Upper lobe of left lung (tissue), 6 donors: ENCODE results near the gene HTRA3. TPM values are rescaled to one million over a fixed set of nuclear protein-coding genes. Genes with fewer than 3 reads are reported as not detected.

Experiments
- ATAC-seq, 2 donors: fragments of 200-7000 bp; cut with Tn5 transposase; one replicate each; pipeline ENCODE4 v1.9.1; 2022; ENCODE audit warnings: mild to moderate bottlenecking in 2 of 2, moderate library complexity in 2 of 2; ENCODE audit not compliant: low FRiP score in 2 of 2
- DNase-seq, 2 donors: peaks; one replicate each; pipeline ENCODE4 v3.0.0-alpha.2; 2019 to 2020
- H3K27ac ChIP-seq, 4 donors: fragments of 200-600 bp; sonication (generic); one replicate each; pipeline ENCODE4 v1.5.1; 2016 to 2019
- H3K27me3 ChIP-seq, 4 donors: fragments of 200-600 bp; sonication (generic); one replicate each; pipeline ENCODE4 v1.5.1; 2017 to 2019
- H3K36me3 ChIP-seq, 4 donors: fragments of 200-600 bp; sonication (generic); one replicate each; pipeline ENCODE4 v1.5.1; 2016 to 2019
- H3K4me1 ChIP-seq, 4 donors: fragments of 200-600 bp; sonication (generic); one replicate each; pipeline ENCODE4 v1.5.1; 2018 to 2019
- H3K4me3 ChIP-seq, 4 donors: fragments of 200-600 bp; sonication (generic); one replicate each; pipeline ENCODE4 v1.5.1; 2017 to 2019; ENCODE audit warnings: mild to moderate bottlenecking in 2 of 4, moderate library complexity in 1 of 4
- H3K9me3 ChIP-seq, 4 donors: fragments of 200-600 bp; sonication (generic); one replicate each; pipeline ENCODE4 v1.5.1; 2018 to 2019
- CTCF ChIP-seq, 6 experiments: fragments of 450-650 bp in 4 of 6; fragments of 200-600 bp in 2 of 6; sonication (generic) in 2 of 6; IDR thresholded peaks; one replicate each; pipeline ENCODE4 v1.5.1; 2016 to 2019; ENCODE audit warnings: antibody characterized with exemption in 6 of 6
- EP300 ChIP-seq, 4 donors: sonication (generic); formaldehyde crosslinking; IDR thresholded peaks; one replicate each; pipeline ENCODE4 v1.5.1; 2017; ENCODE audit warnings: antibody characterized with exemption in 4 of 4, control low read depth in 2 of 4
- POLR2A ChIP-seq, 4 donors: fragments of 450-650 bp; IDR thresholded peaks; one replicate each; pipeline ENCODE4 v1.5.1; 2016 to 2017; ENCODE audit warnings: antibody characterized with exemption in 4 of 4, mild to moderate bottlenecking in 2 of 4
- POLR2AphosphoS5 ChIP-seq, 2 donors: sonication (generic); formaldehyde crosslinking; IDR thresholded peaks; one replicate each; pipeline ENCODE4 v1.5.1; 2017; ENCODE audit warnings: antibody characterized with exemption in 2 of 2
- WGBS, 2 donors: methylation state at CpG; one replicate each; pipeline ENCODE4 v1.1.5; 2017 to 2018; 5-methylcytosine and 5-hydroxymethylcytosine counted together
- total RNA-seq, 6 donors: library from RNA; depleted of rRNA in 4 of 6; stranded (reverse); fragments of >200 nt in 4 of 6; gene quantifications; one replicate each; pipeline versions ENCODE4 v1.1.0 to v1.2.1, GENCODE V29; 2016 to 2021
- donor health status: DM: no; HTN: no; CAD: no; lungs with moderate emphysema.
- donor health status: DM: no; HTN: yes; CAD: no; lungs with severe emphysema.

HTRA3 gene
- total RNA-seq, 6 donors from 2014 or later = 5.2 to 51.1 (median 19.7) TPM

- no peak overlapping the region for H3K27ac ChIP-seq
- no peak overlapping the region for H3K4me3 ChIP-seq
- ATAC-seq (no peak), DNase-seq (peak in 1 of 2 donors; percentile 22)
- H3K36me3 ChIP-seq = no peaks in the 10 kb centered on the region
- WGBS, 2 donors = 81% methylated on average over 10 of the region's 11 CpGs; no CpG with 5 or more reads in 1 of the 2 donors
- no peak for TF ChIP-seq CTCF (IDR thresholded peaks at IDR 0.05)
- TF ChIP-seq POLR2A (IDR thresholded peaks at IDR 0.05) = no peak
- no peak for TF ChIP-seq POLR2AphosphoS5 (IDR thresholded peaks at IDR 0.05)
- TF ChIP-seq EP300 (IDR thresholded peaks at IDR 0.05) = no peak
- no peaks in the 10 kb centered on the region for H3K9me3 ChIP-seq
- no peaks in the 10 kb centered on the region for H3K27me3 ChIP-seq
- peaks cover 0 to 6% (median 2%) of the 10 kb centered on the region in 4 donors for H3K4me1 ChIP-seq
Observed at GRCh38 chr4:8307121-8307520, 37.6 kb downstream of the HTRA3 start.

DNA sequence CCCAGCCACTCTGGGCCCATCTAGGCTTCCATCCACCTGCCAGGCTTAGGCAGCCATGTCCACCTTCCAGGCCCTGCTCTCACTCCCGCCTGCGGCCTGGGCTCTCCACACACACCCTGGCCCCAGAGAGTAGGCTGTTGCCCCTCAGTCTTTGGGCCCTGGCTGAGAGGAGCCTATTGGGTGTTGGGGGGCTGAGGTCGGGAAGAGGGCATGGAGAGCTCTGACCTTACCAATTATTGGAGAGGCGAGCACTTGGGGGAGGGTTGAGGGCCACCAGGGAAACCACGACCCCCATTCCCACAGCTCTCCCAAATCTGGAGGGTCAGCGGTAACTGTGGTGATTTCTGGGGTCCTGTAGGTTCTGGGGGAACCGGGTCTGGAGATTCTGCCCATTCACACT lies 38.2 kb downstream of the HTRA3 start:
- H3K27ac ChIP-seq = no peak overlapping the region
- H3K4me1 ChIP-seq = peaks cover 0 to 6% (median 2%) of the 10 kb centered on the region in 4 donors
- H3K4me3 ChIP-seq = no peak overlapping the region
- TF ChIP-seq EP300 (IDR thresholded peaks at IDR 0.05) = no peak
- TF ChIP-seq POLR2AphosphoS5 (IDR thresholded peaks at IDR 0.05) = no peak
- no peak for TF ChIP-seq POLR2A (IDR thresholded peaks at IDR 0.05)
- TF ChIP-seq CTCF (IDR thresholded peaks at IDR 0.05) = no peak
- DNase-seq = peak in 1 of 2 donors; percentile 10
- no peaks in the 10 kb centered on the region for H3K36me3 ChIP-seq
- 79 to 96% methylated on average over 5 to 7 of the region's 7 CpGs for WGBS, 2 donors
- H3K9me3 ChIP-seq = no peaks in the 10 kb centered on the region
- no peak for ATAC-seq
- H3K27me3 ChIP-seq = no peaks in the 10 kb centered on the region

GRCh38 chr4:8308144-8308543 lies 38.6 kb downstream of the HTRA3 start:
- no peak for TF ChIP-seq CTCF (IDR thresholded peaks at IDR 0.05)
- TF ChIP-seq POLR2AphosphoS5 (IDR thresholded peaks at IDR 0.05) = no peak
- no peak for TF ChIP-seq EP300 (IDR thresholded peaks at IDR 0.05)
- TF ChIP-seq POLR2A (IDR thresholded peaks at IDR 0.05) = no peak
- ATAC-seq (no peak), DNase-seq (peak in 1 of 2 donors; percentile 18)
- Histone ChIP-seq H3K27me3 (no peaks in the 10 kb centered on the region), H3K36me3 (no peaks in the 10 kb centered on the region), H3K4me1 (peaks cover 0 to 6% (median 2%) of the 10 kb centered on the region in 4 donors), H3K27ac (no peak overlapping the region), H3K9me3 (no peaks in the 10 kb centered on the region), H3K4me3 (no peak overlapping the region)
- 87 to 93% methylated on average over 8 to 9 of the region's 9 CpGs for WGBS, 2 donors

- WGBS, 2 donors = 67 to 76% methylated on average over 9 to 24 of the region's 24 CpGs
Observed at GRCh38 chr4:8308856-8309771, 39.6 kb downstream of the HTRA3 start.

More at GRCh38 chr4:8308856-8309771, 39.6 kb downstream of the HTRA3 start:
- H3K4me3 ChIP-seq = no peak overlapping the region
- TF ChIP-seq POLR2A (IDR thresholded peaks at IDR 0.05) (no peak), CTCF (IDR thresholded peaks at IDR 0.05) (peak in 1 of 6 experiments; percentile 11), POLR2AphosphoS5 (IDR thresholded peaks at IDR 0.05) (peak in 1 of 2 donors; percentile 56)
- no peaks in the 10 kb centered on the region for H3K27me3 ChIP-seq
- no peaks in the 10 kb centered on the region for H3K36me3 ChIP-seq
- DNase-seq (peak; percentile 25 to 88), ATAC-seq (peak; percentile 24 to 69)
- H3K9me3 ChIP-seq = no peaks in the 10 kb centered on the region
- H3K4me1 ChIP-seq = peaks cover 0 to 6% (median 2%) of the 10 kb centered on the region in 4 donors
- H3K27ac ChIP-seq = peak overlapping the region in 1 of 4 donors; percentile 39
